OCI-LY1 (cell line): Measurements from ENCODE around the gene LAMC1.

Experiments
- H2AFZ ChIP-seq: fragments of 200-600 bp; sonication (generic), shearing (Covaris generic); 2 replicates; pipeline ENCODE4 v1.6.0; 2014; ENCODE audit warnings: antibody characterized with exemption, mild to moderate bottlenecking, low read length
- H3F3A ChIP-seq: fragments of 200-600 bp; sonication (generic), shearing (Covaris generic); 2 replicates; pipeline ENCODE4 v1.6.0; 2014; ENCODE audit warnings: mild to moderate bottlenecking, antibody characterized with exemption, low read length, moderate library complexity; ENCODE audit not compliant: insufficient read depth
- H3K27ac ChIP-seq: fragments of 200-600 bp; sonication (generic); 2 replicates; pipeline ENCODE4 v1.5.1; 2014; ENCODE audit warnings: low read length, mixed run types, mild to moderate bottlenecking, low read depth; ENCODE audit not compliant: poor library complexity, severe bottlenecking
- H3K27me3 ChIP-seq: fragments of 200-600 bp; sonication (generic); 2 replicates; pipeline ENCODE4 v1.6.0; 2014; ENCODE audit warnings: antibody characterized with exemption, mild to moderate bottlenecking, low read length, moderate library complexity; ENCODE audit not compliant: insufficient read depth
- H3K36me3 ChIP-seq: fragments of 200-600 bp; sonication (generic); 2 replicates; pipeline ENCODE4 v1.6.1; 2014; ENCODE audit warnings: mild to moderate bottlenecking, antibody characterized with exemption, low read length, moderate library complexity, mixed read lengths; ENCODE audit not compliant: insufficient read depth
- H3K4me1 ChIP-seq: fragments of 200-600 bp; sonication (generic); 2 replicates; pipeline ENCODE4 v1.5.1; 2014; ENCODE audit warnings: mild to moderate bottlenecking, low read length, moderate library complexity; ENCODE audit not compliant: insufficient read depth, severe bottlenecking
- H3K4me2 ChIP-seq: fragments of 200-600 bp; sonication (generic), shearing (Covaris generic); 2 replicates; pipeline ENCODE4 v1.6.1; 2014; ENCODE audit warnings: low read length
- H3K4me3 ChIP-seq: fragments of 200-600 bp; sonication (generic); 2 replicates; pipeline ENCODE4 v1.5.1; 2014; ENCODE audit warnings: low read length, low read depth, mild to moderate bottlenecking, mixed read lengths; ENCODE audit not compliant: poor library complexity, severe bottlenecking
- H3K79me2 ChIP-seq: fragments of 200-600 bp; shearing (Covaris generic); 2 replicates; pipeline ENCODE4 v1.6.1; 2016; ENCODE audit warnings: mixed run types, low read length, mixed read lengths; ENCODE audit not compliant: insufficient read depth
- H3K9ac ChIP-seq: fragments of 200-600 bp; sonication (generic), shearing (Covaris generic); 2 replicates; pipeline ENCODE4 v1.6.1; 2014; ENCODE audit warnings: mild to moderate bottlenecking, low read length, mixed read lengths
- H3K9me2 ChIP-seq: fragments of 200-600 bp; sonication (generic), shearing (Covaris generic); 2 replicates; pipeline ENCODE4 v1.6.1; 2014; ENCODE audit warnings: low read depth, mild to moderate bottlenecking, low read length, mixed read lengths
- H3K9me3 ChIP-seq: fragments of 200-600 bp; shearing (Covaris generic); 2 replicates; pipeline ENCODE4 v1.6.1; 2014; ENCODE audit warnings: low read length, mixed read lengths
- H4K20me1 ChIP-seq: fragments of 200-600 bp; sonication (generic), shearing (Covaris generic); 2 replicates; pipeline ENCODE4 v1.6.0; 2016; ENCODE audit warnings: mild to moderate bottlenecking, low read length; ENCODE audit not compliant: insufficient read depth
- EZH2 ChIP-seq: fragments of 200-600 bp; sonication (generic), shearing (Covaris generic); IDR thresholded peaks from 2 replicates; pipeline ENCODE4 v1.8.0; 2017; ENCODE audit warnings: borderline replicate concordance, mixed run types, mild to moderate bottlenecking, antibody characterized with exemption, low read length, moderate library complexity, mixed read lengths
- TF ChIP-seq, protein P1 (sequence below): fragments of 200-600 bp; sonication (generic), shearing (Covaris generic); IDR thresholded peaks from 2 replicates; pipeline ENCODE4 v1.5.1; 2017; ENCODE audit warnings: mild to moderate bottlenecking, antibody characterized with exemption, low read length, moderate library complexity, mixed read lengths

The LAMC1 gene

DNA sequence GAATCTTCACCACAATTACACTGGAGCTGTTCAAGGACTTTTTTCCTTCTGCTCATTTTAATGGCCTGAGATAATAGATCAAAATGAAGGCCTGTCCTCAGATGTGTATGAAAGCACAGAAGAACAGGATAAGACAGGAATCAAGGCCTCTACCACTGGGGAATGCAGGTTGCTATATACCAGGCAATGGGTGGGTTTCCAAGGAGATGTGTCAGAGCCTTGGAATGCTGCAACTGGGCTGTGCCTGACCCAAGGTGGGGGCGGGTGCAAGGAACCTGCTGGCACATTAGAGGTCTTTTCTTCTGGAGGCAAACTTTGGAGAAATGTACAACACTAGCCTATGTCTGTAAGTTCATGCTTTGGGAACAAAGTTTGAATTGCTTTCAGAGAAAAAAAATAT lies 141.1 kb downstream of the LAMC1 start:
- Histone ChIP-seq H2AFZ (no peak overlapping the region), H3F3A (no peaks in the 10 kb centered on the region), H3K9me2 (no peaks in the 10 kb centered on the region), H4K20me1 (no peaks in the 10 kb centered on the region), H3K9ac (no peak overlapping the region), H3K4me2 (no peak overlapping the region), H3K36me3 (no peaks in the 10 kb centered on the region), H3K4me3 (no peak overlapping the region), H3K9me3 (no peaks in the 10 kb centered on the region), H3K79me2 (no peaks in the 10 kb centered on the region), H3K27ac (no peak overlapping the region), H3K27me3 (peaks cover 6% of the 10 kb centered on the region; the same call in 1 of the 2 replicates), H3K4me1 (no peaks in the 10 kb centered on the region)
- no peak for TF ChIP-seq EZH2
- TF ChIP-seq, protein P1, sequence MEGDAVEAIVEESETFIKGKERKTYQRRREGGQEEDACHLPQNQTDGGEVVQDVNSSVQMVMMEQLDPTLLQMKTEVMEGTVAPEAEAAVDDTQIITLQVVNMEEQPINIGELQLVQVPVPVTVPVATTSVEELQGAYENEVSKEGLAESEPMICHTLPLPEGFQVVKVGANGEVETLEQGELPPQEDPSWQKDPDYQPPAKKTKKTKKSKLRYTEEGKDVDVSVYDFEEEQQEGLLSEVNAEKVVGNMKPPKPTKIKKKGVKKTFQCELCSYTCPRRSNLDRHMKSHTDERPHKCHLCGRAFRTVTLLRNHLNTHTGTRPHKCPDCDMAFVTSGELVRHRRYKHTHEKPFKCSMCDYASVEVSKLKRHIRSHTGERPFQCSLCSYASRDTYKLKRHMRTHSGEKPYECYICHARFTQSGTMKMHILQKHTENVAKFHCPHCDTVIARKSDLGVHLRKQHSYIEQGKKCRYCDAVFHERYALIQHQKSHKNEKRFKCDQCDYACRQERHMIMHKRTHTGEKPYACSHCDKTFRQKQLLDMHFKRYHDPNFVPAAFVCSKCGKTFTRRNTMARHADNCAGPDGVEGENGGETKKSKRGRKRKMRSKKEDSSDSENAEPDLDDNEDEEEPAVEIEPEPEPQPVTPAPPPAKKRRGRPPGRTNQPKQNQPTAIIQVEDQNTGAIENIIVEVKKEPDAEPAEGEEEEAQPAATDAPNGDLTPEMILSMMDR = no peak

DNA sequence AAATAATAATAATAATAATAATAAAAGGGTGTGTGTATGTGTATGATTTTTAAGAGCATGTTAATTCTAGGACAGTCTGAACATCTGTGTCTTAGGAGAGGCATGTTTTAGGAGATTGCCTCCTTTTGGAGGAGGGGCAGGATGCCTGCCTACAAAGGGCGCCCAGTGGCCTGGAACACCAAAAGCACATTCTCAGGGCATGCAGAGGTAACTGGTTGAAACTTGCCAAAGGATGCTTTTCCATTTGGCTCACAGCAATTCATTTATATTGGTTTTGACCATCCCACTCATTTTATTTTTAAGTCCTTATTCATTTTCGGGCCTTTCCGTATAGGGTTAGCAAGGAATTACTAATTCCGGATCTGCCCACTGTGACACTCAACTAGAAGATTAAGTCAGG lies 141.7 kb downstream of the LAMC1 start:
- no peak overlapping the region for H3K9ac ChIP-seq

DNA sequence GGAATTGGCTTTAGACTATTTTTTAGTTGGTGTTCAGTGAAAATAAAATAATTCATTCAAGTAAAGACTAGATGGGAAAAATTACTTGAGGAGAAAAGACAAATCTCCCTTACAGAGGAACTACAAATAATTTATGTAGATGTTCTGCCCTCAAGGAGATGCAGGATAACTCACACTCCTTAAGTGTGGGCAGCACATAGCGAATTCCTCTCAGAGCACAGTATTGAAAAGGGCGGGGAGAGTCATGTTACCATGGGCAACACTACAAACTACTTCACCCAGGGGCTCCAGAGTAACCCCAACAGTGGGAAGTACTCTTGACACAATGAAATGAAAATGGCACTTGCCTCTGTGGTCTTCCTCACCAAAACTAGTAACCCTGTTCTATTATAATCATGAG lies 142.2 kb downstream of the LAMC1 start:
- Histone ChIP-seq H2AFZ (no peak overlapping the region), H3K9me3 (no peaks in the 10 kb centered on the region), H3K79me2 (no peaks in the 10 kb centered on the region), H3K9ac (no peak overlapping the region), H3K4me3 (no peak overlapping the region), H3K27me3 (peaks cover 6% of the 10 kb centered on the region; the same call in 1 of the 2 replicates), H3K9me2 (no peaks in the 10 kb centered on the region), H3K4me1 (no peaks in the 10 kb centered on the region), H3K36me3 (no peaks in the 10 kb centered on the region), H4K20me1 (no peaks in the 10 kb centered on the region), H3F3A (no peaks in the 10 kb centered on the region), H3K4me2 (no peak overlapping the region), H3K27ac (no peak overlapping the region)
- no peak for TF ChIP-seq EZH2
- TF ChIP-seq, protein P1 = no peak

More for the DNA sequence above, 141.7 kb downstream of the LAMC1 start:
- Histone ChIP-seq H3K9me3 (no peaks in the 10 kb centered on the region), H3K36me3 (no peaks in the 10 kb centered on the region), H3F3A (no peaks in the 10 kb centered on the region), H3K4me3 (no peak overlapping the region), H3K4me2 (no peak overlapping the region), H3K9me2 (no peaks in the 10 kb centered on the region), H3K27me3 (peaks cover 6% of the 10 kb centered on the region; the same call in 1 of the 2 replicates), H3K79me2 (no peaks in the 10 kb centered on the region), H3K4me1 (no peaks in the 10 kb centered on the region), H2AFZ (no peak overlapping the region), H4K20me1 (no peaks in the 10 kb centered on the region), H3K27ac (no peak overlapping the region)
- TF ChIP-seq EZH2 = no peak
- TF ChIP-seq, protein P1 = no peak
